ENCODE data around the gene KIRREL2. TPM values are rescaled to one million over a fixed set of nuclear protein-coding genes. Genes with fewer than 3 reads are reported as not detected.

Gene KIRREL2
- total RNA-seq, 1 experiment from 2014 or later, result not detected

DNA sequence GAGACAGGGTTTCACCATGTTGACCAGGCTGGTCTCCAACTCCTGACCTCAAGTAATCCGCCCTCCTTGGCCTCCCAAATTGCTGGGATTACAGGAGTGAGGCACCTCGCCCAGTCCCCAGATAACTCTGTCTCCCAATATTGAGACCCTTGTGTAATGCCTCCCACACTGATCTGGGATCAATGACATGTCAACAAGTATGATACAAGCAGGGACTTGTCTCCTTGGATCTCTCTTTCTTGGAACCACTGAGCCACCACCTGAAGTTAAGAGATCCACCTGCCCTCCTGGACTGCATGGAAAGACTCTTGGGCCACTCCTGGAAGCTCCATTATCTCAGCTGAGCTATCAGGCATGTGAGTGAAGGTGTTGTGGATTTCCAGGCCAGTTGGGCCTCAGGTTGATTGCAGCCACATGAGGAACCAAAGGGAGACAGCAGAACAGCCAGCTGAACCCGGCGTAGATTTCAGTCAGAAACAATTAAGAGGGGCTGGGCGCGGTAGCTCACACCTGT, 28.6 kb downstream of the KIRREL2 start:
- POLR2A ChIA-PET, result interaction anchor here (1.2 kb wide), 1 partner anchor 49 kb away, joined by 3 read pairs; no protein-coding TSS in a partner anchor
- TF ChIP-seq, protein P1, sequence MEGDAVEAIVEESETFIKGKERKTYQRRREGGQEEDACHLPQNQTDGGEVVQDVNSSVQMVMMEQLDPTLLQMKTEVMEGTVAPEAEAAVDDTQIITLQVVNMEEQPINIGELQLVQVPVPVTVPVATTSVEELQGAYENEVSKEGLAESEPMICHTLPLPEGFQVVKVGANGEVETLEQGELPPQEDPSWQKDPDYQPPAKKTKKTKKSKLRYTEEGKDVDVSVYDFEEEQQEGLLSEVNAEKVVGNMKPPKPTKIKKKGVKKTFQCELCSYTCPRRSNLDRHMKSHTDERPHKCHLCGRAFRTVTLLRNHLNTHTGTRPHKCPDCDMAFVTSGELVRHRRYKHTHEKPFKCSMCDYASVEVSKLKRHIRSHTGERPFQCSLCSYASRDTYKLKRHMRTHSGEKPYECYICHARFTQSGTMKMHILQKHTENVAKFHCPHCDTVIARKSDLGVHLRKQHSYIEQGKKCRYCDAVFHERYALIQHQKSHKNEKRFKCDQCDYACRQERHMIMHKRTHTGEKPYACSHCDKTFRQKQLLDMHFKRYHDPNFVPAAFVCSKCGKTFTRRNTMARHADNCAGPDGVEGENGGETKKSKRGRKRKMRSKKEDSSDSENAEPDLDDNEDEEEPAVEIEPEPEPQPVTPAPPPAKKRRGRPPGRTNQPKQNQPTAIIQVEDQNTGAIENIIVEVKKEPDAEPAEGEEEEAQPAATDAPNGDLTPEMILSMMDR (IDR thresholded peaks at IDR 0.05; ENCODE audit: unreplicated experiment), result no peak
- no peak overlapping the region for H3K27ac Mint-ChIP-seq (ENCODE audit: low read depth, unreplicated experiment)

DNA sequence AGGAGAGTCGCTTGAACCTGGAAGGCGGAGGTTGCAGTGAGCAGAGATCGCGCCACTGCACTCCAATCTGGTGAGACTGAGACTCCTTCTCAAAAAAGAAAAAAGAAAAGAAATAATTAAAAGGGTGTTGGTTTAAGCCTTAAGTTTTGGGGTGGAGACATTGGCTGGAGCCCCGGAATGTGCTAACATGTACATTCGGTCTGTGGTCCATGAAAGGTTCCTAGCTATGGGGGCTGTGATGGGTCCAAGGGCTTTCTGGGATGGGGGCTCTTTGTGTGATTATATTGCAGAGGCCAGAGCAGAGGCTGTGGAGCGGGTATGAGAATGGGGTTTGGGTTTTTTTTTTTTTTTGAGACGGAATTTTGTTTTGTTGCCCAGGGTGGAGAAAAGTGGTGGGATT, 29.2 kb downstream of the KIRREL2 start:
- BruUV-seq (replicated peaks), result no TSS peak
- ChIA-PET POLR2A (interaction anchor here (0.6 kb wide), 1 partner anchor 26 kb away, joined by 3 read pairs; no protein-coding TSS in a partner anchor), CTCF (interaction anchor here (1.0 to 9.2 kb wide), 2 partner anchors 41 to 47 kb away, joined by 3 to 127 read pairs; no protein-coding TSS in a partner anchor)

More for the DNA sequence above, 28.6 kb downstream of the KIRREL2 start:
- BruUV-seq (replicated peaks), result no TSS peak
- DNase-seq (ENCODE audit: unreplicated experiment), result no peak
- Mint-ChIP-seq H3K4me1 (ENCODE audit: insufficient read depth, unreplicated experiment) (no peaks in the 10 kb centered on the region), H3K4me3 (ENCODE audit: unreplicated experiment) (no peak overlapping the region), H3K27me3 (ENCODE audit: insufficient read depth, unreplicated experiment) (no peaks in the 10 kb centered on the region), H3K36me3 (ENCODE audit: insufficient read depth, unreplicated experiment) (peaks cover 39% of the 10 kb centered on the region), H3K9me3 (ENCODE audit: unreplicated experiment) (no peaks in the 10 kb centered on the region)
- intact Hi-C loops (cut with micrococcal nuclease), result loop anchor here (10.0 kb wide), 1 partner anchor 230 kb away; the partner anchor contains the start of genes OVOL3, POLR2I and TBCB
- CTCF ChIA-PET, result interaction anchor here (1.0 to 9.2 kb wide), 2 partner anchors 41 to 48 kb away, joined by 3 to 127 read pairs; no protein-coding TSS in a partner anchor

DNA sequence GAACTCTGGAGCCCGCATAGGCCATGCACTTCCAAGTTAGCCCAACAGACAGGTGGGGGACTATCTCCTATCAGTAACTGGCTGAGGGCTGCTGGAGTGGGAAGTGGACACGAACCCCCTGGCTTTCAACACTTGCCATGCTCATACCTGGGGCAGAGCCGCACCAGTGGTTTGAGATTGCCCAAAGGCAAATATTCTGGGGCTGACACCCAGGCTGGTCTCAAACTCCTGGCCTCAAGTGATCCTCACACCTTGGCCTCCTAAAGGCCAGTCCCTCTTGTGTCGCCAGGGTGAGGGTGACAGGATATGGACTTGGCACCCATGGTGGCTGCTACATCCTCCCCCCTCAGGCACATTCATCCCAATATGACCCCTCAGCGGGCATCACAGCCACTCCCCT, 30.5 kb downstream of the KIRREL2 start:
- TF ChIP-seq, protein P1 (IDR thresholded peaks at IDR 0.05; ENCODE audit: unreplicated experiment), result no peak
- Mint-ChIP-seq H3K4me1 (ENCODE audit: insufficient read depth, unreplicated experiment) (no peaks in the 10 kb centered on the region), H3K36me3 (ENCODE audit: insufficient read depth, unreplicated experiment) (peaks cover 50% of the 10 kb centered on the region), H3K4me3 (ENCODE audit: unreplicated experiment) (no peak overlapping the region), H3K27me3 (ENCODE audit: insufficient read depth, unreplicated experiment) (no peaks in the 10 kb centered on the region), H3K9me3 (ENCODE audit: unreplicated experiment) (no peaks in the 10 kb centered on the region), H3K27ac (ENCODE audit: low read depth, unreplicated experiment) (no peak overlapping the region)
- DNase-seq (ENCODE audit: unreplicated experiment), result no peak
- no TSS peak for BruUV-seq (replicated peaks)
- intact Hi-C loops (cut with micrococcal nuclease), result loop anchor here (10.0 kb wide), 1 partner anchor 228 kb away; the partner anchor contains the start of genes OVOL3, POLR2I and TBCB
- ChIA-PET CTCF (interaction anchor here (9.2 kb wide), 1 partner anchor 46 kb away, joined by 127 read pairs; no protein-coding TSS in a partner anchor), POLR2A (interaction anchor here (0.7 kb wide), 1 partner anchor 50 kb away, joined by 3 read pairs; no protein-coding TSS in a partner anchor)

More for the DNA sequence above, 29.2 kb downstream of the KIRREL2 start:
- Mint-ChIP-seq H3K4me3 (ENCODE audit: unreplicated experiment) (no peak overlapping the region), H3K27ac (ENCODE audit: low read depth, unreplicated experiment) (no peak overlapping the region), H3K9me3 (ENCODE audit: unreplicated experiment) (no peaks in the 10 kb centered on the region), H3K27me3 (ENCODE audit: insufficient read depth, unreplicated experiment) (no peaks in the 10 kb centered on the region), H3K36me3 (ENCODE audit: insufficient read depth, unreplicated experiment) (peaks cover 44% of the 10 kb centered on the region), H3K4me1 (ENCODE audit: insufficient read depth, unreplicated experiment) (no peaks in the 10 kb centered on the region)
- DNase-seq (ENCODE audit: unreplicated experiment), result no peak
- TF ChIP-seq, protein P1 (IDR thresholded peaks at IDR 0.05; ENCODE audit: unreplicated experiment), result no peak
- intact Hi-C loops (cut with micrococcal nuclease), result loop anchor here (10.0 kb wide), 1 partner anchor 229 kb away; the partner anchor contains the start of genes OVOL3, POLR2I and TBCB

DNA sequence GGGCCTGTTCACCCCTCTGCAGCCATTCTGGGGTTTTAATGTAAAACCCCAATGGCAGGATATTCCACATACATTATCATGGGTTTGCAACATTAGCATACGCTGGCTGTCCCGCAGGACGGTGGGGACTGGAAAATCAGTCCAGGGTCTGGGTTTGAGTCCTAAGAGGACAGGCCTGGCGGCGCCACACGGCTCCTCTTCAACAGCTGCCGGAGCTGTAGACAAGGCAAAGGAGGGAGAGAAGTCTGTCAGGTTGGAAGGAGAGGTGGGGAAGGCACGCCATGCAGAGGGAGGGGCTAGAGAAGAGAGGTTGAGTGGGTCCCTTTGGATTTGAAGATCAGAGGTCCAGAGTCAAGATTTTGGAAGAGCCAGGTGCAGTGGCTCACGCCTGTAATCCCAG, 31.7 kb downstream of the KIRREL2 start:
- Mint-ChIP-seq H3K4me3 (ENCODE audit: unreplicated experiment) (no peak overlapping the region), H3K36me3 (ENCODE audit: insufficient read depth, unreplicated experiment) (peaks cover 61% of the 10 kb centered on the region), H3K27ac (ENCODE audit: low read depth, unreplicated experiment) (no peak overlapping the region), H3K9me3 (ENCODE audit: unreplicated experiment) (no peaks in the 10 kb centered on the region), H3K27me3 (ENCODE audit: insufficient read depth, unreplicated experiment) (no peaks in the 10 kb centered on the region), H3K4me1 (ENCODE audit: insufficient read depth, unreplicated experiment) (no peaks in the 10 kb centered on the region)
- no TSS peak for BruUV-seq (replicated peaks)
- TF ChIP-seq, protein P1 (IDR thresholded peaks at IDR 0.05; ENCODE audit: unreplicated experiment), result no peak
- intact Hi-C loops (cut with micrococcal nuclease), result loop anchor here (10.0 kb wide), 1 partner anchor 226 kb away; the partner anchor contains the start of genes OVOL3, POLR2I and TBCB
- ChIA-PET POLR2A (interaction anchor here (0.8 to 0.9 kb wide), 2 partner anchors 10 to 98 kb away, joined by 3 read pairs; no protein-coding TSS in a partner anchor), CTCF (interaction anchor here (0.6 to 9.2 kb wide), 2 partner anchors 24 to 45 kb away, joined by 3 to 127 read pairs; no protein-coding TSS in a partner anchor)
- DNase-seq (ENCODE audit: unreplicated experiment), result no peak
